ENCODE data around the gene CHPF.

DNA sequence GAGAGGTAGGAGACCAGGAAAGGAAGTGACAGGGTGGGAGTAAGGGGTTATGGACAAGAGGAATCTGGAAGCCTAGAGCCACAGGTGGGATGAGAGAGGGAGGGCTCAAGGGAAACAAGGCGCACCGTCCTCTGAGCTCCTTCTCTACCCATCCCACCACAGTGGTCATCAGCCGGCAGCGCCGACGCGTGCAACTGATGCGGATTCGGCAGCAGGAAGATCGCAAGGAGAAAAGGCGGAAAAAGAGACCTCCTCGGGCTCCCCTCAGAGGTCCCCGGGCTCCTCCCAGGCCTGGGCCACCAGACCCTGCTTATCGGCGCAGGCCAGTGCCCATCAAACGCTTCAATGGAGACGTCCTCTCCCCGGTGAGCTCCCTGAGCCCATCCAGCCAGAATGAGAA lies 5.4 kb upstream of the CHPF start:
- TF ChIP-seq POLR2AphosphoS5 (IDR thresholded peaks at IDR 0.05; ENCODE audit: low read depth, low read length), result no peak
- no peak for TF ChIP-seq POLR2A (IDR thresholded peaks at IDR 0.05; ENCODE audit: low read depth, low read length)
